Activated naive CD4-positive, alpha-beta T cell treated with anti-CD3 and anti-CD28 coated beads, Interleukin-2, amount 10 ng/mL, durations not matched to agents 5 hours and 36 hours (primary cell): Measurements from ENCODE around the gene MTR. TPM values are rescaled to one million over a fixed set of nuclear protein-coding genes. Genes with fewer than 3 reads are reported as not detected.

ENCODE experiments used
- total RNA-seq, 2 experiments: library from RNA; stranded (reverse); gene quantifications; one replicate each; pipeline ENCODE4 v1.2.3, GENCODE V29; 2021

MTR gene
- total RNA-seq: 10 to 100 TPM; 40.8 to 46.1 TPM

GRCh38 chr1:236795035-236795756 is at the start of gene MTR:
TSS of gene MTR (plus strand) at chr1:236795292. CDS start at chr1:236795704, 412 bp downstream.

Other genes with a start within 250 kb of the MTR start
- 10 to 100 TPM; 36.7 to 39.6 TPM for gene HEATR1, start 190.8 kb upstream of the MTR start, total RNA-seq
- gene ACTN2, start 108.8 kb upstream of the MTR start, total RNA-seq: not detected
- gene MT1HL1, start 209.1 kb downstream of the MTR start, total RNA-seq: not detected
- gene RYR2, start 246.9 kb downstream of the MTR start, total RNA-seq: not detected